Upper lobe of left lung (tissue), 4 donors: ENCODE results near the gene SHMT1.
"Not testable (repeated sequence)": the region's sequence is repeated elsewhere in the genome, so short reads cannot be mapped to it uniquely, and the experiment has no call there.

Experiments
- POLR2A ChIP-seq, 4 donors: fragments of 450-650 bp; IDR thresholded peaks; one replicate each; pipeline ENCODE4 v1.5.1; 2016 to 2017; ENCODE audit warnings: antibody characterized with exemption in 4 of 4, mild to moderate bottlenecking in 2 of 4
- POLR2AphosphoS5 ChIP-seq, 2 donors: sonication (generic); formaldehyde crosslinking; IDR thresholded peaks; one replicate each; pipeline ENCODE4 v1.5.1; 2017; ENCODE audit warnings: antibody characterized with exemption in 2 of 2
- TF ChIP-seq, protein P1 (sequence below), 6 experiments: fragments of 450-650 bp in 4 of 6; fragments of 200-600 bp in 2 of 6; sonication (generic) in 2 of 6; IDR thresholded peaks; one replicate each; pipeline ENCODE4 v1.5.1; 2016 to 2019; ENCODE audit warnings: antibody characterized with exemption in 6 of 6

DNA sequence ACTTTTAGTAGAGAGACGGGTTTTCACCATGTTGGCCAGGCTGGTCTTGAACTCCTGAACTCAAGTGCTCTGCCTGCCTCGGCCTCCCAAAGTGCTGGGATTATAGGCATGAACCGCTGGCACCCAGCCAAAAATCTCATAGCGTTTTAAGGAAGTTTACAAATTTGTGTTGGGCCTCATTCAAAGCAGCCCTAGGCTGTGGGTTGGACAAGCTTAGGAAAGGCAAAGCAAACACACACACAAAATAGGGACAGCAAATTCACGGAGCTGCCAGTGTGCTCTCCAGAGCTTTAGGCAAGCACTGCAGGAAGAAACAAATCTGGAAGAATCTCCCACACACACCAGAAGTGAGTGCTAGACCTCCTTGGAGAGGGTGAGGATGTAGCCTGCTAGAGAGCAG, 39.8 kb upstream of the SHMT1 start:
- TF ChIP-seq, protein P1, sequence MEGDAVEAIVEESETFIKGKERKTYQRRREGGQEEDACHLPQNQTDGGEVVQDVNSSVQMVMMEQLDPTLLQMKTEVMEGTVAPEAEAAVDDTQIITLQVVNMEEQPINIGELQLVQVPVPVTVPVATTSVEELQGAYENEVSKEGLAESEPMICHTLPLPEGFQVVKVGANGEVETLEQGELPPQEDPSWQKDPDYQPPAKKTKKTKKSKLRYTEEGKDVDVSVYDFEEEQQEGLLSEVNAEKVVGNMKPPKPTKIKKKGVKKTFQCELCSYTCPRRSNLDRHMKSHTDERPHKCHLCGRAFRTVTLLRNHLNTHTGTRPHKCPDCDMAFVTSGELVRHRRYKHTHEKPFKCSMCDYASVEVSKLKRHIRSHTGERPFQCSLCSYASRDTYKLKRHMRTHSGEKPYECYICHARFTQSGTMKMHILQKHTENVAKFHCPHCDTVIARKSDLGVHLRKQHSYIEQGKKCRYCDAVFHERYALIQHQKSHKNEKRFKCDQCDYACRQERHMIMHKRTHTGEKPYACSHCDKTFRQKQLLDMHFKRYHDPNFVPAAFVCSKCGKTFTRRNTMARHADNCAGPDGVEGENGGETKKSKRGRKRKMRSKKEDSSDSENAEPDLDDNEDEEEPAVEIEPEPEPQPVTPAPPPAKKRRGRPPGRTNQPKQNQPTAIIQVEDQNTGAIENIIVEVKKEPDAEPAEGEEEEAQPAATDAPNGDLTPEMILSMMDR (IDR thresholded peaks at IDR 0.05), result not testable (repeated sequence)
- TF ChIP-seq POLR2A, POLR2AphosphoS5 (IDR thresholded peaks at IDR 0.05): not testable (repeated sequence)
